ENCODE measurements around the gene OR2J3.
"Not testable (repeated sequence)": the region's sequence is repeated elsewhere in the genome, so short reads cannot be mapped to it uniquely, and the experiment has no call there.

OR2J3 gene

DNA sequence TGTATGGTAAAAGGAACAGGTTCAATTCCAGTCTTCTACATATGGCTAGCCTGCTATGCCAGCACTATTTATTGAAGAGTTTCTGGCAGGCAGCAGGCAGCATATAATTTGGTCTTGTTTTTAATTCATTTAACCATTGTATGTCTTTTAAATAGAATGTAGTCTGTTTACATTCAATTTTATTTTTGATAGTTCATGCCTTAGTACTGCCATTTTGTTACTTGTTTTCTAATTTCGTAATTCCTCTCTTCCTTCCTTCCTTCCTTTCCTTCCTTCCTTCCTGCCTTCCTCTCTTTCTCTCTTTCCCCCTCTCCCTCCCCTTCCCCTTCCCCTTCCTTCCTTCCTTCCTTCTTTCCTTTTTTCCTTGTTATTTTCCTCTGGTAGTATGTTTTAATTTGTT lies 45.2 kb downstream of the OR2J3 start:
- TF ChIP-seq, protein P1, sequence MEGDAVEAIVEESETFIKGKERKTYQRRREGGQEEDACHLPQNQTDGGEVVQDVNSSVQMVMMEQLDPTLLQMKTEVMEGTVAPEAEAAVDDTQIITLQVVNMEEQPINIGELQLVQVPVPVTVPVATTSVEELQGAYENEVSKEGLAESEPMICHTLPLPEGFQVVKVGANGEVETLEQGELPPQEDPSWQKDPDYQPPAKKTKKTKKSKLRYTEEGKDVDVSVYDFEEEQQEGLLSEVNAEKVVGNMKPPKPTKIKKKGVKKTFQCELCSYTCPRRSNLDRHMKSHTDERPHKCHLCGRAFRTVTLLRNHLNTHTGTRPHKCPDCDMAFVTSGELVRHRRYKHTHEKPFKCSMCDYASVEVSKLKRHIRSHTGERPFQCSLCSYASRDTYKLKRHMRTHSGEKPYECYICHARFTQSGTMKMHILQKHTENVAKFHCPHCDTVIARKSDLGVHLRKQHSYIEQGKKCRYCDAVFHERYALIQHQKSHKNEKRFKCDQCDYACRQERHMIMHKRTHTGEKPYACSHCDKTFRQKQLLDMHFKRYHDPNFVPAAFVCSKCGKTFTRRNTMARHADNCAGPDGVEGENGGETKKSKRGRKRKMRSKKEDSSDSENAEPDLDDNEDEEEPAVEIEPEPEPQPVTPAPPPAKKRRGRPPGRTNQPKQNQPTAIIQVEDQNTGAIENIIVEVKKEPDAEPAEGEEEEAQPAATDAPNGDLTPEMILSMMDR (IDR thresholded peaks at IDR 0.05; ENCODE audit: low read depth, low read length) = no peak
- no peak for DNase-seq (ENCODE audit: low read depth in 2 of 2)
- no peak overlapping the region for H3K4me3 ChIP-seq (replicated peaks in 1 of 2; ENCODE audit: low read depth in 2 of 2, low read length in 2 of 2)

DNA sequence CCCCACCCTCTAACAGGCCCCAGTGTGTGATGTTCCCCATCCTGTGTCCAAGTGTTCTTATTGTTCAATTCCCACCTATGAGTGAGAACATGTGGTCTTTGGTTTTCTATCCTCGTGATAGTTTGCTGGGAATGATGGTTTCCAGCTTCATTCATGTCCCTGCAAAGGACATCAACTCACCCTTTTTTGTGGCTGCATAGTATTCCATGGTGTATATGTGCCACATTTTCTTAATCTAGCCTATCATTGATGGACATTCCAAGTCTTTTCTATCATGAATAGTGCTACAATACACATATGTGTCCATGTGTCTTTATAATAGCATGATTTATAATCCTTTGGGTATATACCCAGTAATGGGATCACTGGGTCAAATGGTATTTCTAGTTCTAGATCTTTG lies 47.3 kb downstream of the OR2J3 start:
- H3K4me3 ChIP-seq (replicated peaks in 1 of 2; ENCODE audit: low read depth in 2 of 2, low read length in 2 of 2); DNase-seq (ENCODE audit: low read depth in 2 of 2): not testable (repeated sequence)

DNA sequence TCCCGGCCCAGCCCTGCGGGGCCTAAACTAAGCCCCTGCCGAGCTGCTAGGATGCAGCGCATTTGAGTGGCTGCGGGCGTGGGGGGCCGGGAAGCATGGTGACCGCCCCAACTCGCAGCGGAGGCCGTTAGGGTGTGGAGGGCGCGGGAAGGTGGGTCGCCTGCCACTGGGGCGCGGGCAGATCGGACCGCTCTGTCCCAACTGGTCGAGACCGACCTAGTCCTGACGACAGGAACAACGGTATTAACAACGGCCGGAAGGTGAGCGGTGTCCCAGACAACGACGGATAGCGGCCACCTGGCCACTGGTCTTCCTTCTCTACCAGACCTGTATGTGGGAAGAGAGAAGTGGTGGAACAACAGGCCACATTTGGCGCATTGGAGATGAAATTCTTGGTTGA lies 52.1 kb downstream of the OR2J3 start:
- not testable (repeated sequence) for H3K4me3 ChIP-seq (replicated peaks in 1 of 2; ENCODE audit: low read depth in 2 of 2, low read length in 2 of 2); DNase-seq (ENCODE audit: low read depth in 2 of 2)

All from cardiac fibroblast (primary cell).